GM19238 (cell line): Measurements from ENCODE around the gene FOXE3.

Experiments used
- DNase-seq: peaks from one replicate; pipeline ENCODE4 v3.0.0; 2011; ENCODE audit warnings: low spot score; ENCODE audit not compliant: insufficient read length

The FOXE3 gene

DNA sequence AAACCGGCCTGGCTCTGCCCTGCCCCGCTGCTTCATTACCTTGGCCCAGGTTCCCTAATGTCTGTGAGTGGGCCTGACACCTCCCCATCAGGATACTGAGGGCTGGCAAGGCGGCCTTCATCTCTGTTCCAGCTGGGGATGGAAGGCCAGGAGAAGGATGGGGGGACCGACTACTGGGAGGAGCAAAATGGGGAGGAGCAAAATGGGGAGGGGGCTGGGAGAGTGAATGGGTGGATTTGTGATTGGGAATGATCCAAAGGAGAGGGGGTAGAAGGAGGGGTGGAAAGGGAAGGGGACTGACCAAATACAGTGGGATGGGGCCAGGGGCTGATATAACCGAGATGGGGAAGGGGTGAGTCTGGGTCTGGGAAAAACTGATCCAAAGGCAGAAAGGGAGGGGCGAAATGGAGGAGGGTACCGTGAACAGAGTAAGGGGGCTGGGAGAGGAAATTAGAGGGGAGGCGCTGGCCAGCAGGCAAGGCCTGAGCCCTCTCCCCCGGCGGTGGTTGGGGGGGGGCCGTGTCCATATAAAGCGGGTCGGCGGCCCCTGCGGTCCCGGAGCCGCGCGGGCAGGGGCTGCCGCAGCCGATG, at the start of gene FOXE3:
FOXE3 (plus strand) TSS at position 558 of the 591 bp plus-strand sequence; CDS start at position 589, 31 bp downstream.
- no peak for DNase-seq

DNA sequence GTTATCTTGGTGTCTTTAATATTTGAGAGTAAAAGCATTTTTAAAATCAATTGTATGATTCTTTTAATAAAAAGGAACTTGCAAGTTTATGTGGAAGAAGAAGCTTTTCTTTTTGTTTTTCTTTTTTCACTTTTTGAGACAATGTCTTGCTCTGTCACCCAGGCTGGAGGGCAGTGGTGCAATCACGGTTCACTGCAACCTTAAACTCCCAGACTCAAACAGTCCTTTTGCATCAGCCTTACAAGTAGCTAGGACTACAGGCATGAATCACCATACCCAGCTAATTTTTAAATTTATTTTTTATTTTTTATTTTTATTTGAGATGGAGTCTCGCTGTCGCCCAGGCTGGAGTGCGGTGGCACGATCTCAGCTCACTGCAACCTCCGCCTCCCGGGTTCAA, 48.4 kb upstream of the FOXE3 start:
- no peak for DNase-seq

GRCh38 chr1:47371016-47371517, 45.0 kb upstream of the FOXE3 start:
- no peak for DNase-seq

- DNase-seq, result no peak
Measured at GRCh38 chr1:47374501-47374900, 41.6 kb upstream of the FOXE3 start.

DNA sequence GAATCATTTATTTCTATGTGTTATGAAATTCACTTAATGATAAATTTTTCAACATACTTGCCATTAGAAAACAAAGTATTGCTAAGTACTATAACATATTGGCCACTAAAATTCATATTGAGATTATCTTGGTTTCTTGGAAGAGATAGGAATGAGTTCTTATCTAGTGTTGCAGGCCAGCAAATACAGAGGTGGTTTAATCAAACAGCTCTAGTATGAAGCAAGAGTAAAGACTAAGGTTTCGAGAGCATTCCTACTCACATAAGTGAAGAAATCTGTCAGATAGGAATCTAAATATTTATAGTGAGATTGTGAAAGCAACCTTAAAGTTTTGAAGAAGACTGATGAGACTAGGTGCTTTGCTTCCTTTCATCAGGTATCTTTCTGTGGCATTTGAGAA, 37.9 kb upstream of the FOXE3 start:
- DNase-seq, result no peak

GRCh38 chr1:47380699-47381098, 35.4 kb upstream of the FOXE3 start:
- no peak for DNase-seq

DNA sequence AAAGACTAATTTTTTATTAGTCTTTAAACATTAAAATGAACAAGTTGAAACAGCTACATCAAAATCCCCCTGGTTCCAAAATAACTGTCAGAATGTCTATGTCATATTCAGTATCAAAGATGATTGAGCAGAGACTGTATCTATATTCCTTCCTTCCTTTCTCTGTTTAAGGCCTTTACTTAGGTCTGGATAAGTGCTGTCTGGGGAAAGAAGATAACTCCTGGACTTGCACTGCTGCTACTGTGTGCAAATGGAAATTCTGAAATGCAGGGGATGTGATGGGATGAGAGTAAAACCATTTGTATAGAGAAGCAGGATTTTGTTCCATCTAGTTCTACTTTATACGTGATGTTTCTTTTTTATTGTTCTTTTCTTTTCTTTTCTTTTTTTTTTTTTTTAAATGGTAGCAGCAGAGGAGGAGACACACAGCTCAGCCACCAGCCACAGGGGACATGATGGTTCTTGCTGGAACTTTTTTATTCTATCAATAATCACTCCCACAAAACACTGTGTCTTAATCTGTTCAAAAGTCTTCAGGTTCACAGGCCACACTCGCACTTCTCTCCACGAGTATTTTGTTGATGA, 33.6 kb upstream of the FOXE3 start:
- DNase-seq, result no peak

DNA sequence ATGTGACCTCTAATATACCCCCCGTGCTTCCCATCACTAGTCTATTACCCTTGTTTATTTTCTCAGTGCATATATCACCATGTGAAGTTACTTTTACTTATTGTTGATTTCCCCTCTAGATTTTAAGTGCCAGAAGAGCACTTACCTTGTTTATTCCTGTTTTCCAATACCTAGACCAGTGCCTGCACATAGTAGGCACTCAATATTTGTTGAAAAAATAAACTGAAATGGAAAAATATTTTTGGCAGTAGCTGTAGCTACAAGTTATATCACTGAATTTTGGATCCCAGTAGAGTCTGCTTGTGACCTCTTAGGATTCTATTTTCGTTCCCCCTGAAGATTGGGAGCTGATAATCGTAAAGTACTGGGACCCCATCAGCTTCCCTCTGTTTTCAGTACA, 32.0 kb upstream of the FOXE3 start:
- DNase-seq, result no peak

GRCh38 chr1:47385020-47385419, 31.1 kb upstream of the FOXE3 start:
- no peak for DNase-seq

DNA sequence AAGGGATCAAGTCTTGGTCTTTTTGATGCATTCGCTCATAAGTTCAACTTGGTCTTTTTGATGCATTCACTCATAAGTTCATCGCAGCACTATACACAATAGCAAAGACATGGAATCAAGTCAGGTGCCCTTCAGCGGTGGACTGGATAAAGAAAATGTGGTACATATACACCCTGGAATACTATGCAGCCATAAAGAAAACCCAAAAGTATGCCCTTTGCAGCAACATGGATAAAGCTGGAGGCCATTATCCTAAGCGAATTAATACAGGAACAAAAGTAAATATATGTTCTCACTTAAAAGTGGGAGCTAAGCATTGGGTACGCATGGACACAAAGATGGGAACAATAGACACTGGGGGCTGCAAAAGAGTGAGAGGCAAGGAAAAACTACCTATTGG, 29.8 kb upstream of the FOXE3 start:
- DNase-seq, result no peak

DNA sequence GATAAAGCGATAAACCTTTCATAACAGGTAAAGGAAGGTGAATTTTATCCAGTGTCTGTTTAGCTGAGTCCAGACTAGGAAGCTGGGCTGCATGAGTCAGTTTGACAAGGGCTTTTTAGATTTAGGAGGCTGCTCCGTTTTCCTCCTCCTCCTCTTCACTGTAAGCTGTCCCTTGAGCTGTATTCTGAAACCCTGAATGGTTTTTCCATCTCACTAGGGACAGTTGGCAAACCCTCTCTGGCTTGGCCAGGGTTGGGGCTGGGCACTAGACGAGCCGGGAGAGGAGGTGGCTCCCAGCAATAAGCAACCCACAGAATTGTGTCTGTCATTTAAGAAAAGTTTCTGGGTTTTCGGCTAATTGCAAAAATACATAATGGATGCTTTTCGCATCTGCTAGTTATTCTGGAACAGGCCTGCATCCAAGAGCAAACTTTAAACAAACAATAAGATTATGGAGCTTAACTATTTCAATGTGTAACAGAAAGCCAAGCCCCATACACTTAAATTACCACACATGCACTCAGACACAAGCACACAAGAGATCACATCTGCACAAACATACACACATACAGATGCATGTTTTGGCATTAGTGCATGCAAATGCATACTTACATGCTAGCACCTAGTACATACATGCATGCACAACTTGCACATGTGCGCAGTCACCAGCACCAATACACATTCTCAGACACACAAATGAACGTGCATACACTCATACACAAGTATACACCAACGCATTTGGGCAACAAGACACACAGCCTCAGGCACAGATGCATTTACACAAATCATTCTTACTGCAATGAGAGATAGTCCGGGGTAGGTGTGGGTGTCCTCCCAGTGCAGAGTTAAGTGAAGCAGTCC, 27.8 kb upstream of the FOXE3 start:
- DNase-seq, result no peak

- peak; percentile 31 for DNase-seq
Measured at GRCh38 chr1:47388891-47389238, 27.2 kb upstream of the FOXE3 start.

DNA sequence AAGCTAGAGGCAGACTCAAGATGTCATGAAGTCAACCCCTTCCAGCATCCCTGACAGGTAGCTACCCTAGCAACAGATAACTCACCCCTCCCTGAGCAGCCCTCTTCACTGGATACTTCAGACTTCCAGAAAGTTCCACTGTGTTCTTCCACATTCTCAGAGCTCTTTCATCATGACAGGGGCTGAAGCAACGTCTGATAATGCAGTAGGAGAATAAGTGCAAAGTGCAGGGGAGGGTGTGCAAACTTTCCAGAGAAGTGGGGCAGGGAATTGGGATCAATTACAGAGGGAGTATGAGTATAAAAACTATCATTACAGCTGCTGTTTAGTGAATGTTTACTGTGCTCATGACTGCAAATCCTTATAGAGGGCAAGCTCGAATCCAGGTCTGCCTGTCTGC, 26.4 kb upstream of the FOXE3 start:
- DNase-seq, result no peak

- DNase-seq, result no peak
Measured at GRCh38 chr1:47390843-47391242, 25.2 kb upstream of the FOXE3 start.

GRCh38 chr1:47393141-47393540, 22.9 kb upstream of the FOXE3 start:
- DNase-seq, result no peak

GRCh38 chr1:47395433-47395832, 20.7 kb upstream of the FOXE3 start:
- no peak for DNase-seq

DNA sequence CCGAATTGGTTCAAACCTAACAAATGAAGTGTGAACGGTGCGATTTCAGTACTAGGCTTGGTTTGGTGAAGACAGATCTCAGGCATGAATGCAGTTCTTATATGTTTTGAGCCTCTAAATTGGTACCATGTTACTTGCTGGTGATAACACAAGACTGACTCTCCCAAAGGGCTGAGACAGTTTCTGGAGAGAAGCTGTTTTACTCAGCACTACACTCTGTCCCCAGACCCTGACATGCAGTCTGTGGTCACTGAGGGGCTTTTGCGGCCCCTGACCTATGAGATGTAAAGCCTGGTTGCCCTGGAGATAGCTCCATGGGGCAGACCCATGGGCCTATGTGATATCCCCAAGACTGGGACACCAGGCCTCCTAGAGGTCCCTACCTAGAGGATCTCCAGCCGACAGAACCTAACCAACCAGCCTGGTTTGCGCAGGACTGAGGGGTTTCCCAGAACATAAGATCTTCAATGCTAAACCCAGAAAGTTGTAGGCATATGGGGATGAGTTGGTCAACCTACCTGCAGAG, 19.4 kb upstream of the FOXE3 start:
- no peak for DNase-seq

- no peak for DNase-seq
Measured at GRCh38 chr1:47399138-47399845, 16.8 kb upstream of the FOXE3 start.

DNA sequence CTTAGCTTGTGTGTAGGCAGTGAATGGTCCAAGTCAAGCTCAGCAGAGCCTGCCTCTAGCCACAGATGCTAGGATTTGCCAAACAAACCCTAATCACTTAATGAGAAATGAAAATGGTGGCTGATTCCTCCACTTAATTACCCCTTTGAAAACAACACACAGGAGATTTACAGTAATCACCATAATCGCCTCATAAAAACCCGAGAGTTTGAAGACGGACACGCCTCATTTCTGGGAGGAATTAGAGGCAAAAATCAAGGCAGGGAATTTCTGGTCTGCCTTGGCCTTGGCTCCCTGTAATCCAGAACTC, 16.3 kb upstream of the FOXE3 start:
- no peak for DNase-seq

DNA sequence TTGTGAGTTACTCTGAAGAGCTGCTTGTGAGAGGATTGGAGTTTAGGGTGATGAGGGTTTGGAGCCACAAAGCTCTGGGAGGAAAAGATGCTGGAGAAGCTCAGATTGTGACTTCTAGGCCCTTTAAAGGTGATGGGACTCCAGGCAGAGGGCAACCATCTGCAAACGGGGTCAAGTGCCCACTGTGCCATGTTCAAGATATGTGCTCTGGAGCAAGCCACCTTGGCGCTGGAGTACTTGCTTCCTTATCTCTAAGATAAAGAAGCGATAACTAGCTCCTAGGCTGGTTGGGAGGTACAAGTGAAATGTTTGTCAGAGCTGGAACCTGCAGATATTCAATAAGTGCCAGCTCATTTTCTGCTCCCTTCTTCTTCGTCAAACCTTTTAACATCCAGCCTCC, 14.3 kb upstream of the FOXE3 start:
- no peak for DNase-seq

- no peak for DNase-seq
Measured at GRCh38 chr1:47402591-47402990, 13.5 kb upstream of the FOXE3 start.
